GM21367 (cell line): ENCODE data around the gene XPO5.

Experiments used
- ATAC-seq: cut with Tn5 transposase; IDR thresholded peaks from one replicate; pipeline ENCODE4 v1.9.1; 2021; ENCODE audit not compliant: unreplicated experiment

The XPO5 gene

GRCh38 chr6:43517505-43518357, 58.1 kb downstream of the XPO5 start:
- no peak for ATAC-seq

GRCh38 chr6:43516697-43517504, 58.9 kb downstream of the XPO5 start, which contains the start of the genes POLR1C and YIPF3:
POLR1C (plus strand) TSS chr6:43517089; CDS start chr6:43517110, 21 bp downstream.
YIPF3 (minus strand) TSS chr6:43516926; CDS start chr6:43516807, 119 bp downstream.
- peak; percentile 58 for ATAC-seq

- ATAC-seq: no peak
Measured at GRCh38 chr6:43516367-43516696, 59.5 kb downstream of the XPO5 start.

- ATAC-seq: no peak
Measured at GRCh38 chr6:43515808-43516207, 60.0 kb downstream of the XPO5 start.

GRCh38 chr6:43511824-43512415, 63.9 kb downstream of the XPO5 start:
- ATAC-seq: no peak

- ATAC-seq: no peak
Measured at GRCh38 chr6:43510827-43511163, 65.0 kb downstream of the XPO5 start.

DNA sequence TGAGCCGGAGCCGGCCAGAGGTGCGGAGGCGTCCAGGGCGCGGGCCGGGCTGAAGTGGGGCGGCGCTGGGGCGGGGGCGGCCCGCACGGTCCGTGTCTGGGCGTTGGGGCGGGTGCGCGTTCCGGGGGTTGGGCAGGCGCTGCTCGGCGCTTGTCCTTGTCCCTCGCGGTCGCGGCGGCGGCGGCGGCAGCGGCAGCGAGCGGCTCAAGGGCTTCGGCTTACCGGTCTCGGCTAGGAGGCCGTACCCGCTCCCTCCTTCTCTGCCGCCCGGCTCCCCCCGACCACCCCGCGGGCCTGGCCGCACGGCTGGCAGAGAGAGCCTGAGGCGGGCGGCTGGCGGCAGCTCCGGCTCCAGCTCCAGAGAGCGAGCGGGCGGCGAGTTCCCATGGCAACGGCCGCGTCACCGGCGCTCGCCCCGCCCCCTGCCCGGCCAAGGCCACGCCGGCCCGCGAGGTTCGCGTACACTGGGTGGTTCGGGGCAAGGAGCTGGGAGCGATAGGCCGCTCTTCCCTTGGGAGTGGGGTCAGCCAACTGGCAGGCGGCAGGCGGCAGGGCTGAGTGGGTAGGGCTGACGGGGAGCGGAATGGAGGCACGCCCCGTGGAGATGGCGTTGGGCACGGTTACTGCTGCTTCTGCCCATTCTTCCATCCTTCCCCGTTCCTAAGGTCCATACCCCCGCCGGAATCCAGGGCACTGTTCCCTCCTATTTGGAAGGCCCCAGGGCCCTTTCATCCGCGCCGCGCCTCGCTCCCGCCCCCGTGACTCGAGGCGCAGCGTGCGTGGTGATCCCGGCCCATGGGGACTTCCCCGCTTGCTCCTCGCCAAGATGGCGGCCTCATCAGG, 65.6 kb downstream of the XPO5 start, which contains the start of gene LRRC73:
LRRC73 (minus strand) TSS at position 363 of the 843 bp plus-strand sequence. CDS start 561 bp downstream, outside the sequence.
- peak; percentile 44 for ATAC-seq

DNA sequence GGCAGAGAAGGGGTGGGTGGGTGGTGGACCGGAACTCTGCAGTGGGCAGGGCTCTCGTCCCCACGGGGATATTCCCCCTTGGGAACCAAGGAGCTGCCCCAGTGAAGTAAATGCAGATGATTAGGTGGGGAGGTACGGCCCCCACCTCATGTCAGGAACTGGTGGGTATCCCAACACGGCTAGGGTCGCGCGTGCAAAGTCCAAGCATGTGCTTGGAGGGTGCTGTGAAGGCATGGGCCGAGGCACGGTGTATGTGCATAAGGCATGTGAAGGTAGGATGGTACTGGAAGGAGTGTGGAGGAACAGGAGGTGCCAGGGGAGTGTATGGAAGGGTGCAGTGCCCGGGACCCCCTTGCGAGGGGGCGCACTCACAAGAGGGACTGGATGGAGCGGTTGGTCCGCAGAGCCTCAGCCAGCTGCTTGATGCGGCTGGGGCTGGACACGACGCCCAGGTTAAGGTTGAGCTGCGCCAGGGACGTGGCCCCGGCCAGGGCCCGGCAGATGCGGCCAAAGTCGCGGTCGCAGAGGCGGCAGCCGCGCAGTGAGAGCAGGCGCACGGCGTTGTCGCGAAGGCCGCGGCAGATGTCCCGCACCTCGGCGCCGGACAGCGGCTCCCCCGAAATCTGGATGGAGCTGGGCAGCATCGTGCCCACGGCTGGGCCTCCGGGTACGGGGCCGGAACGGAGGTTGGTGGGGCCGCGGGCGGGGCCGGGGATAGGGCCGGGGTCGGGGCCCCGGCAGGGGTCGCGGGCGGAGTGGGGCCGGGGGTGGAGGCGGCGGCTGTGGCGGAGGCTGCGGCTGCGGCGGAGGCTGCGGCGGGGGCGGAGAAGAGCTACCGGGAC, 66.5 kb downstream of the XPO5 start:
- ATAC-seq: no peak

DNA sequence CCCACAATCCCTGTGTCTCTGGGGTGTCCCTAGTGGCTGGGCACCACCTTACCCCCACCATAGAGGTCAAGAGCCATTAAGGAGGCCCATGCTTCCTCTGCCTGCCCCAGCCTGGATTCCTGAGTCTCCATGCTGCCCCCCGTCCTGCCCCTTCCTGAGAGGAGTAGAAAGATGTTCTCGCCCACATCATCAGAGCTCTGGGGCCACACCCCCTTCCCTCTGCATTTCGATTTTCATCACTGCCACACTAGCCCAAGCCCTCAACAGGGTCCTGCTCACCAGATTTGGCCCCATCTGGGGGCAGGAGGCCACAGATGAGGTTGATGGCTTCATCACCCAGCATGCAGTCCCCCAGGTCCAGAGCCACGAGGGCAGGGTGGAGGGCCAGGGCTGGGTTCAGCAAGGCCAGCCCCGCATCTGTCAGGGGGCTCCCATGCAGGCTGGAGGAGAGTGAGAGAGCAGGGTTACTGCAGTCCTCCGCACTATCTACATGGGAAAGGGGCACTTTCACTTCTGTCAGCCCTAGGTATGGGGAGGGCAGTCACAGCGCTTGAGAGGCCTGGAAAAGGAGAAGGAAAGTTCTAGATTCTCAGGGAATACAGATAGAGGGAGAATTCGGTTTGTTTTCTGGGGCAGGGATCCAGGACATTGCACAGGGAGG, 67.2 kb downstream of the XPO5 start:
- ATAC-seq: no peak

DNA sequence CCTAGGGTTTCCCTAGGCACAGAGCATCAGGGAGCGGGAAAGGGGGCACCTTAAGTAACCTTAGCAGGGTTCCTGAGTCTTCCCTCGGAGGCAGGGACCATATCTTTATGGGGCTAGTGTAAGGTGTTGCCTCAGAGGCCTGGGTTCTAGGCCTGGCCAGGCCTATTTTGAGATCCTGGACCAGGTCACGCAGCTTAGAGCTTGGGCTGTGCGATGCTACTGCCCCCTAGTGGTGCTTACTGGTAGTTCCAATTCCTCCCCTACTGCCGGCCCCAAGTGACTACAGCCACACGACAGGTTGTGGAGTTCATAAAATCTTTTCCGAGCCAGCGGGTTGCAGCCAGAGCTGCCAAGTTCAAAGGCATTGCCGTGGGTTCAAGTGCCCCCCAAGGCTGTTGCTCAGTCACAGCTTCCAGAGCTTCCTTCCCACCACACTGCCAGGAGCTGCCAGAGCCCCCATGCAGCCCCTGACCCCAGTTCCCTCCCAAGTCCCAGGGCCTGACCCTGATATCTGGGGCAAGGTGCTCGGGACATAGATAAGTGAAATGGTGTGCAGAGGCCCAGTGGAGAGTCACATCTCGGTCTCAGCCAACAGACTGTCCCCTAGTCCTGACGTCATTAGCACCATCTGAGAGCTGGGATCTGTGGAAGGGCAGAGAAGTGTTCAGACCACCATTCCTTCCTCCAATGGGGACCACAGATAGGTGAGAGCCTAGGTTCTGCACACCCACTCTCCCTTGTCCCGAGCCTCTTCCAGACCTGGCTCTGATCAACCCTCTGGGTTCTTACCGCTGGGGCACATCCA, 69.0 kb downstream of the XPO5 start:
- no peak for ATAC-seq

DNA sequence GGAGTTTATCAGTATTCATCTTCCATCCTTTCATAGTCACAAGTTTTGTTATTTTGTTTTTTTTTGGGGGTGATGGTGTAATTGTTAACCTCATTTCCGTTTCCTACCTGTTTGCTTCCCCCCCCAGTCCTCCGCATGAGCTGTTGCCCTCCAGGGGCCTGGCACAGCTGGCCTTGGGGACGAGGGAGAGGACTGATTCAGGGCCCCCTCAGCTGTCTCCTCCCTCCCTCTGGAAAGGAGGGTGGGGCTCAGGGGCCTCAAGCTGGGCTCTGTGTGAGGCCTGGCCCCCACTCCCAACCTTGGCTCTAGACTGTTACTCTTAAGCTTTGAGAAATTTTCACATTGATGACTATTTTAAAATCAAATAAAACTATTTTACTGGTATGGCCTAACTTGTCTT, 69.7 kb downstream of the XPO5 start:
- ATAC-seq: no peak

GRCh38 chr6:43505718-43506117, 70.1 kb downstream of the XPO5 start:
- no peak for ATAC-seq

DNA sequence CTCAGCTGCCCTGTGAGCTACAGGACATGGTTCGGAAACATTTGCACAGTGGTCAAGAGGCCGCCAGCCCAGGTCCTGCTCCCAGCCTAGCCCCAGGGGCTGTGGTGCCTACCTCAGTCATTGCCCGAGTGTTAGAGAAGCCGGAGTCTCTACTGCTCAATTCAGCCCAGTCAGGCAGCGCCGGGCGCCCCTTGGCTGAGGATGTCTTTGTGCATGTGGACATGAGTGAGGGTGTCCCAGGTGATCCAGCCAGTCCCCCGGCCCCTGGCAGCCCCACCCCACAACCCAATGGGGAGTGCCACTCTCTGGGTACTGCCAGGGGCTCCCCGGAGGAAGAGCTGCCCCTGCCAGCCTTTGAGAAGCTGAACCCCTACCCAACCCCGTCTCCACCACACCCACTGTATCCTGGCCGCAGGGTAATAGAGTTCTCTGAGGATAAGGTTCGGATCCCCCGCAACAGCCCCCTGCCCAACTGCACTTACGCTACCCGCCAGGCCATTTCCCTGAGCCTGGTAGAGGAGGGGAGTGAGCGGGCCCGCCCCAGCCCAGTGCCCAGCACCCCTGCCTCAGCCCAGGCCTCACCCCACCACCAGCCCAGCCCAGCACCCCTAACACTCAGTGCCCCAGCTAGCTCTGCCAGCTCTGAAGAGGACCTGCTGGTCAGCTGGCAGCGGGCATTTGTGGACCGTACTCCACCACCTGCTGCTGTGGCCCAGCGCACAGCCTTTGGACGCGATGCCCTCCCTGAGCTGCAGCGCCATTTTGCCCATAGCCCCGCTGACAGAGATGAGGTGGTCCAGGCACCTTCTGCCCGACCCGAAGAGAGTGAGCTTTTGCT, 70.9 kb downstream of the XPO5 start:
- no peak for ATAC-seq

- no peak for ATAC-seq
Measured at GRCh38 chr6:43503443-43503842, 72.4 kb downstream of the XPO5 start.

GRCh38 chr6:43502666-43503065, 73.2 kb downstream of the XPO5 start:
- ATAC-seq: no peak

GRCh38 chr6:43500921-43501320, 74.9 kb downstream of the XPO5 start:
- no peak for ATAC-seq

DNA sequence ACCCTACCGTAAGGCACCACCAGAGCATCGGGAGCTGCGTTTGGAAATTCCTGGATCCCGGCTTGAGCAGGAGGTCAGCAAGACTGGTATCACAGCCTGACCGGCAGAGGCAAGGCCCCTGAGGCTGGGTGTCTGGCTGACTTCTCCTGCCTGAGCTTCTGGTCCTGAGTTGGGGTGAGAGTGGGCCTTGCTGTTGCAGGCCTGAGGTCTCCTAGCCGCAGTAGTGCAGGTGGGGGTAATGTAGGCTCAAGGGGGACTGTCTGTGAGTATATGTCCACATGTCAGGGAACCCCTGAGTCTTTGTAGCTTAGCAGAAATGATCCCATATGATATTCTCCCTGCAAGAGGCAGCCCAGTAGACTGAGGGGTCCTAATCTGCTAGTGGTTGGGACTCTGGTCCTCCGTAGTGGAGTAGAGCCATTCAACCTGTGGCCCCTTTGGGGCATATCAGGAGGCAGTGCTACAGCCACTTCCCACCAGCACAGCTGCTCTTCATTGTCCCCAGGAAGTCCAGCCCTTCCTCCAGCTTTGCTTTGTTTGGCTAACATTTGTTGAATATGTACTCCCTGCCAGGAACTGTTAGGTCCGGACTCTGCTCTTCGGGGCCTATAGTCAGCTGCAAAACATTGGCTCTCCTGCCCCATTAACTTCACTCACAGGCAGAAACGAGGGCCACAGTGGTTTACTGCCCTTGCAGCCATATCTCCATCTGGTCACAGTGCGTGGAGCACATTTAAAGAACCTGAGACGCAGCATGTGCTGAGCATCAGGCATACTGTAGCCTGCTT, 76.6 kb downstream of the XPO5 start:
- ATAC-seq: no peak
